ENCODE measurements around the gene PICALM.
"Not testable (repeated sequence)": the region's sequence is repeated elsewhere in the genome, so short reads cannot be mapped to it uniquely, and the experiment has no call there.

PICALM gene

DNA sequence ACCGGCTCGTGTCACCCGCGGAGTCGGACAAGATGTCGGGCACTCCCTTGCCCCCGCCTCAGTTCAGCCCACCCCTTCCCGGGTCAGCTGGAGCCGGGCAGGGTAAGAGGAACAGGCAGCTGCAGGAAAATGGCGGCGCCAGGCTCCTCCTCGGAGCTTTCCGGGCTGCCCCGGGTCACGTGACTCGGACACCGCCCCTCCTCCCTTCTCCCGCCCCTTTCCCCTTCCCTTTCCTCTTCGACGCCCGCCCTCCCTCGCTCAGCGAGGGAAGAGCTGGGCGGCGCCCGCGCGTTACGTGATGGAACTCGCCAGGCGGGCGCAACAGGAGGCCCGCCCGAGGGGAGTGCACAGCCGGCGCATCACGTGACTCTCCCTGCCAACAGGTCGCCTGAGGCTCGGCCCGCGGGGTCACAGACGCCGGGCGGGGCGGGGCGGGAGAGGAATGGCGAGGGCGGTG, at the start of gene PICALM:
PICALM (minus strand) TSS at position 134 of the 457 bp plus-strand sequence. CDS start 304 bp downstream, outside the sequence.
- peak; percentile 100 for DNase-seq

DNA sequence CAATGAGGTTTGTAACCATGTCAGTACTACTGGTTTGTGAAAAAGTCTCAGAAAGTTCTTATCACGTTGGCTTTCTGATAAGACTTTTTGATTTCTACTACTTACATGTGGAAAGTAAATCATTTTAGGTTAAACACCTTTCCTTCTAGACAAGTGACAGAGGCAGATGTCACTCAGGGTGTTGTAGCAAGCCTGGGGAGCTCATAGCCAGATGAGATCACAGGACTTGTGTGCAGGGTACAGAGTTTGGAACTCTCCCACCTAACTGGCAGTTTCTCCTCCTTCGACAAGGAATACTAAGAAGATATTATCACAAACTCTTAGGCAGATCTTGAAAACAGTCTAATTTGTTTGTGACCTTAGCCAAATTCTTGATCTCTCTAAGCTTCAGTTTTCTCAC, 49.4 kb upstream of the PICALM start:
- no peak for DNase-seq

GRCh38 chr11:86117712-86118063, 48.8 kb upstream of the PICALM start:
- no peak for DNase-seq

GRCh38 chr11:86117001-86117711, 48.3 kb upstream of the PICALM start:
- peak; percentile 78 for DNase-seq

- no peak for DNase-seq
Measured at GRCh38 chr11:86116386-86116726, 47.5 kb upstream of the PICALM start.

- no peak for DNase-seq
Measured at GRCh38 chr11:86115542-86116385, 46.9 kb upstream of the PICALM start.

- no peak for DNase-seq
Measured at GRCh38 chr11:86108890-86109638, 40.2 kb upstream of the PICALM start.

DNA sequence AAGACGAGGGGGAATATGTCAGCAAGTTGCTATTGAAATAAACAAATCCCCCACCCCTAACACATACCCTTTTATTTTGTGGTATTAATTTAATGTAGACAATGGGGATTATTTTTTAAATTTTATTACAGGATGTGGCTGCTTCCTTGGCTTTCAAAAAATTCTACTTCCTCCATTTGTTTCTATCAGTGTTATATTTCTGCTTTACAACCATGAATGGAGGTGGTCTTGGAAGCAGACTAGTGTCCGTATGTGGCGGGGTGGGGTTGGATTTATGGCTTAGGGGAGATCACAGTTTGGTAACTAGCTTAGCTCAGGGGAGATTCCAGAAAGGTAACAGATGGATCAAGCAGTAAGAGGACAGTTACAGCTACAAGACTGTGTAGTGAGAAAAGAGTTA, 39.3 kb upstream of the PICALM start:
- DNase-seq = no peak

DNA sequence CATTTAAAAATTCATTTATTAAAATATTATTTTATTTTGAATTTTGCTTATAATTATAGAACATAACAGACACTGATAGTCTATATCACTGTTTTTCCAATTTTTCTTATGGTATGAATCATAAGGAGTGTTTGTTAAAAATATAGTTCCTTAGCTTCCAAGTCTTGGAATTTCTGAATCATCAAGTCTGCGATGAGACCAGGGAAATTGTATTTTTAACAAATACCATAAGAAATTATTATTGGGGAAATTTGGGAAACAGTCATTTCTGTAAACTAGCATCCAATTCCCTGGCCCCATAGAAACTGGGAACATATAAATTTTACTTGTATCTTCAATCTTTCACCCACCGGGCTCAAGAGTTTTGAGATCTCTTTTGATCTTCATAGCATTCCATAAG, 38.0 kb upstream of the PICALM start:
- no peak for DNase-seq

- DNase-seq = not testable (repeated sequence)
Measured at GRCh38 chr11:86106031-86106430, 37.1 kb upstream of the PICALM start.

DNA sequence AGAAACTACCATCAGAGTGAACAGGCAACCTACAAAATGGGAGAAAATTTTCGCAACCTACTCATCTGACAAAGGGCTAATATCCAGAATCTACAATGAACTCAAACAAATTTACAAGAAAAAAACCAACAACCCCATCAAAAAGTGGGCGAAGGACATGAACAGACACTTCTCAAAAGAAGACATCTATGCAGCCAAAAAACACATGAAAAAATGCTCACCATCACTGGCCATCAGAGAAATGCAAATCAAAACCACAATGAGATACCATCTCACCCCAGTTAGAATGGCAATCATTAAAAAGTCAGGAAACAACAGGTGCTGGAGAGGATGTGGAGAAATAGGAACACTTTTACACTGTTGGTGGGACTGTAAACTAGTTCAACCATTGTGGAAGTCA, 36.7 kb upstream of the PICALM start:
- DNase-seq = not testable (repeated sequence)

DNA sequence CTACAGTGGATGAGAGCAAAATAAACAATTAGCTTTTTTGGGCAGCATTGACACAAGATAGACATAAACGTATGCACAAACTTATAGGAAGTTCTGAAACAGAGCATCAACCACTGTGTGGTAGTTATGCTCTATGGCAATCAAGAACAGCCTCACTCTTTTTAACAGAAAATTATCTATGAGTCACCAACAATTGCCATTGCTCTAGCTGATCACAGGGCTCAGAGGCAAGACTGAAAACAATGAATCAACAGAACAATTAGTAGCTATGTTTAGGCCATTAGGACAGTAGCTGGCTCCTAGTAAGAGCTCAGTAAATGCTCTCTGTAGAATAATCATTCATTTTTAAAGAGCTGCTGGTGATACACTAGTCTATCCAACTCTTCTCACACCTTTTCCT, 34.9 kb upstream of the PICALM start:
- DNase-seq = no peak

- DNase-seq = no peak
Measured at GRCh38 chr11:86101941-86102407, 33.1 kb upstream of the PICALM start.

- no peak for DNase-seq
Measured at GRCh38 chr11:86101493-86101892, 32.6 kb upstream of the PICALM start.

DNA sequence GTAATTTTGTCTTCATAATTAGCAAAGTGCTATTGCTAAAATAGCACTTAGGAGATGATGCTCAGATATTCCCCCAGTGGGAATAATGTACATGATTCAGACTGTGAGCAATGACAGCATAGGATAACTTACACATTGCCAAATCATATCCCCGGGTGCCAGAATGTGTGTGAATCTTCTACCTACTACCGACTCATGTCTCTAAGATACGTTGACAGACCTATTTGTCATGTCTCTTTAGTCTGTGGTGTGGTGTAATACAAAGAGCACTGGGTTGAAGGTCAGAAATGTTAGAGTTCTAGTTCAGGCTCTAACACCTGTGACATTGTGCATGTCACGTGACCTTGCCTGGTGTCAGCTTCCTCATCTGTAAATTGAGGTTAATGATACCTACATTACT, 31.0 kb upstream of the PICALM start:
- no peak for DNase-seq

GRCh38 chr11:86097980-86098379, 29.1 kb upstream of the PICALM start:
- DNase-seq = peak; percentile 48

- no peak for DNase-seq
Measured at GRCh38 chr11:86091566-86091965, 22.7 kb upstream of the PICALM start.

- DNase-seq = no peak
Measured at GRCh38 chr11:86091086-86091485, 22.2 kb upstream of the PICALM start.

GRCh38 chr11:86089659-86090058, 20.8 kb upstream of the PICALM start:
- DNase-seq = no peak

GRCh38 chr11:86087688-86088087, 18.8 kb upstream of the PICALM start:
- DNase-seq = not testable (repeated sequence)

DNA sequence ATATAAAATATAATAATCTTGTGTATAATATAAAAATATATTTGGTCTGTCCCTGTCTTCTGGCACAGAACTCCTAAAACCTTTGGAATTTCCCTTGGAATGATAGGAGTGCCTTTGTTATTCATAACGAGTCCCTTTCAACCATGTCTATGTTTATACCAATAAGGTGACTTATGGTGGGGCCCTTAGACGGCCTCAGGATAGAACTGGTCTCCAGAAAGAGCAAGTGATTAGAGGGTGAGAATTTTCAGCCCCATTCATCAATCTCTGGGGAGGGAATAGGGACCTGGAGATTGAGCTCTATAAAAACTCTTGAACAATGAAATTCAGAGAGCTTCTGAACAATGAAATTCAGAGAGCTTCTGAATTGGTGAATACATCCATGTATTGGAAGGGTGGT, 18.4 kb upstream of the PICALM start:
- no peak for DNase-seq

DNA sequence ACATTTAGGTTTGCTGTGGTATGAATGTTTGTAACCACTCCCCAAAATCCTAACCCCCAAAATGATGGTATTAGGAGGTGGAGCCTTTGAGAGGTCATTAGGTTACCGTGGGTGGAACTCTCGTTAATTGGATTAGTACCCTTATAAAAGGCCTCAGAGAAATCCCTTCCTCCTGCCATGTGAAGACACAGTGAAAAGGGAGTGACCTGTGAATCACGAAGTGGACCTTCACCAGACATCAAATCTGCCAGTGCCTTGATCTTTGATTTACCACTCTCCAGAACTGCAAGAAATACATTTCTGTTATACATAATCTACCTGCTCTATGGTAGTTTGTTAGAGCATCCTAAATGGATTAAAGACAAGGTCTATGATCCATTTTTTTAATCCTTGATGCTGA, 12.6 kb upstream of the PICALM start:
- DNase-seq = no peak

DNA sequence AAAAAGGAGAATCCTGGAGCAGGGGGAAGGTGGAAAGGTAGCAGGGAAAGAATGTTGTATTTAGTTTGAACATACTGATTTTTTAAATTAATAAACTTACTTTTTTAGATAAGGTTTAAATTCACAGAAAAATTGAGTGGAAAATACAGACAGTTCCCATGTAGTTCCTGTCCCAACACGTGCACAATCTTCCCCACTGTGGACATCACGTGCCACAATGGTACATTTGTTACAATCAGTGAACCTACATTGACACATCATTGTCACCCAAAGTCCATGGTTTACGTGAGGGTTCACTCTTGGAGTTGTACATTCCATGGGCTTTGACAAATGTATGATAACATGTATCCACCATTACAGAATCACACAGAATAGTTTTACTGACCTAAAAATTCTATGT, 10.5 kb upstream of the PICALM start:
- DNase-seq = no peak

DNA sequence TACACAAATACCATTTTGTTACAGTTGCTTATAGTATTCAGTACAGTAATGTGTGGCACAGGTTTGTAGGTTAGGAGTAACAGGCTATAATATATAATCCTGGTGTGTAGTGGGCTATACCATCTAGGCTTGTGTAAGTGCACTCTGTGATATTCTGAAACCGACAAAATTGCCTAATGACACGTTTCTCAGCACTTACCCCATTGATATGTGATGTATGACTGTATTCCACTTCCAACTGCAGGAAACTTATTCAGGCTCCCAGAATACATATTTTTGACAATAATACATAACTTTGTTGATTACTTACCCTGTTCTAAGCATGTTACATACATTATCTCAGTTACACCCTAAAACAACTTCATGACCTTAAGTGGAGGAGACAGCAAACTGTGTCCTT, 5.1 kb upstream of the PICALM start:
- no peak for DNase-seq
